H9 (cell line): ENCODE results near the gene STAT3. TPM values are rescaled to one million over a fixed set of nuclear protein-coding genes. Genes with fewer than 3 reads are reported as not detected.

ENCODE experiments used
- DNase-seq: peaks from one replicate; pipeline ENCODE4 v3.0.0-alpha.2; 2017
- H2AFZ ChIP-seq: one replicate; pipeline ENCODE4 v1.6.1; 2013; ENCODE audit warnings: mild to moderate bottlenecking, low read length, control low read depth, moderate library complexity
- H2AK5ac ChIP-seq: 2 replicates; pipeline ENCODE4 v1.6.1; 2013; ENCODE audit warnings: low read length, control low read depth, mixed read lengths; ENCODE audit not compliant: insufficient read length
- H2BK120ac ChIP-seq: one replicate; pipeline ENCODE4 v1.6.1; 2013; ENCODE audit warnings: low read depth, mild to moderate bottlenecking, low read length, control low read depth, inconsistent platforms; ENCODE audit not compliant: poor library complexity, severe bottlenecking
- H2BK12ac ChIP-seq: 2 replicates; pipeline ENCODE4 v1.6.1; 2013; ENCODE audit warnings: low read length, control low read depth, mixed read lengths, low read depth; ENCODE audit not compliant: insufficient read length
- H2BK15ac ChIP-seq: 2 replicates; pipeline ENCODE4 v1.6.1; 2013; ENCODE audit warnings: low read depth, low read length, control low read depth
- H2BK20ac ChIP-seq: one replicate; pipeline ENCODE4 v1.6.1; 2013; ENCODE audit warnings: low read depth, mild to moderate bottlenecking, low read length, control low read depth, inconsistent platforms; ENCODE audit not compliant: poor library complexity, severe bottlenecking
- H2BK5ac ChIP-seq: 2 replicates; pipeline ENCODE4 v1.6.1; 2013; ENCODE audit warnings: low read length, control low read depth, mixed read lengths; ENCODE audit not compliant: insufficient read length
- H3K14ac ChIP-seq: 2 replicates; pipeline ENCODE4 v1.6.1; 2013; ENCODE audit warnings: low read length, control low read depth; ENCODE audit not compliant: insufficient read depth
- H3K18ac ChIP-seq: 2 replicates; pipeline ENCODE4 v1.6.1; 2013; ENCODE audit warnings: low read depth, mild to moderate bottlenecking, mixed read lengths, low read length, control low read depth; ENCODE audit not compliant: insufficient read length
- H3K23ac ChIP-seq: 2 replicates; pipeline ENCODE4 v1.6.1; 2013; ENCODE audit warnings: low read length, control low read depth, mixed read lengths, low read depth; ENCODE audit not compliant: insufficient read length
- H3K23me2 ChIP-seq: 2 replicates; pipeline ENCODE4 v1.6.1; 2013; ENCODE audit warnings: low read depth, mild to moderate bottlenecking, mixed read lengths, low read length, control low read depth; ENCODE audit not compliant: insufficient read length, poor library complexity, severe bottlenecking
- H3K27ac ChIP-seq: 2 replicates; pipeline ENCODE4 v1.5.1; 2013; ENCODE audit warnings: low read length, control low read depth, mixed read lengths, low read depth; ENCODE audit not compliant: insufficient read length
- H3K27me3 ChIP-seq: 2 replicates; pipeline ENCODE4 v1.6.1; 2013; ENCODE audit warnings: low read length, control low read depth, inconsistent platforms; ENCODE audit not compliant: insufficient read depth
- H3K4ac ChIP-seq: 2 replicates; pipeline ENCODE4 v1.6.1; 2013; ENCODE audit warnings: low read depth, mild to moderate bottlenecking, control low read depth, inconsistent platforms, low read length, moderate library complexity
- H3K4me1 ChIP-seq: 2 replicates; pipeline ENCODE4 v1.6.1; 2013; ENCODE audit warnings: low read length, control low read depth, inconsistent platforms; ENCODE audit not compliant: insufficient read depth
- H3K4me2 ChIP-seq: 2 replicates; pipeline ENCODE4 v1.6.1; 2013; ENCODE audit warnings: low read length, control low read depth, mixed read lengths; ENCODE audit not compliant: insufficient read length, insufficient read depth
- H3K56ac ChIP-seq: 2 replicates; pipeline ENCODE4 v1.6.1; 2013; ENCODE audit warnings: low read depth, mild to moderate bottlenecking, mixed read lengths, low read length, control low read depth; ENCODE audit not compliant: insufficient read length
- H3K79me1 ChIP-seq: 2 replicates; pipeline ENCODE4 v1.6.1; 2013; ENCODE audit warnings: low read depth, mild to moderate bottlenecking, moderate library complexity, low read length, control low read depth, inconsistent platforms; ENCODE audit not compliant: insufficient read depth, poor library complexity, severe bottlenecking
- H3K79me2 ChIP-seq: 2 replicates; pipeline ENCODE4 v1.6.1; 2013; ENCODE audit warnings: low read length, control low read depth, inconsistent platforms; ENCODE audit not compliant: insufficient read depth
- H3K9ac ChIP-seq: 2 replicates; pipeline ENCODE4 v1.6.1; 2013; ENCODE audit warnings: low read length, control low read depth, mixed read lengths; ENCODE audit not compliant: insufficient read length; ENCODE audit errors: extremely low read depth
- H3K9me3 ChIP-seq: one replicate; pipeline ENCODE4 v1.6.1; 2013; ENCODE audit warnings: low read depth, low read length, inconsistent platforms; ENCODE audit not compliant: control insufficient read depth
- H3T11ph ChIP-seq: one replicate; pipeline ENCODE4 v1.6.1; 2013; ENCODE audit warnings: mild to moderate bottlenecking, low read length, control low read depth, inconsistent platforms
- H4K20me1 ChIP-seq: one replicate; pipeline ENCODE4 v1.6.1; 2013; ENCODE audit not compliant: control insufficient read depth, insufficient read length, insufficient read depth
- H4K5ac ChIP-seq: 2 replicates; pipeline ENCODE4 v1.6.1; 2013; ENCODE audit warnings: low read depth, mild to moderate bottlenecking, mixed read lengths, low read length, control low read depth; ENCODE audit not compliant: insufficient read length
- H4K8ac ChIP-seq: replicated peaks from 2 replicates; pipeline ENCODE4 v1.6.1; 2013; ENCODE audit warnings: low read length, control low read depth, mixed read lengths, low read depth; ENCODE audit not compliant: insufficient read length
- H4K91ac ChIP-seq: 2 replicates; pipeline ENCODE4 v1.6.1; 2013; ENCODE audit warnings: low read depth, mild to moderate bottlenecking, moderate library complexity, mixed read lengths, low read length, control low read depth; ENCODE audit not compliant: insufficient read length
- H3K27ac Mint-ChIP-seq, 3 experiments: 2 replicates in 2 of 3; 3 replicates in 1 of 3; pipeline ENCODE4 v1.8.0; 2020 to 2021; ENCODE audit warnings: mixed read lengths in 3 of 3, mild to moderate bottlenecking in 1 of 3, moderate library complexity in 1 of 3
- H3K27me3 Mint-ChIP-seq: 2 replicates; pipeline ENCODE4 v1.8.0; 2021; ENCODE audit warnings: low read depth, mild to moderate bottlenecking, moderate library complexity, mixed read lengths
- H3K36me3 Mint-ChIP-seq, 3 experiments: 2 replicates in 2 of 3; 3 replicates in 1 of 3; pipeline ENCODE4 v1.8.0; 2020 to 2021; ENCODE audit warnings: low read depth in 3 of 3, mixed read lengths in 3 of 3; ENCODE audit not compliant: insufficient read depth in 1 of 3
- H3K4me1 Mint-ChIP-seq, 2 experiments: 2 replicates each; pipeline ENCODE4 v1.8.0; 2020; ENCODE audit warnings: mixed read lengths in 2 of 2
- H3K4me3 Mint-ChIP-seq, 2 experiments: 2 replicates in 1 of 2; 3 replicates in 1 of 2; pipeline ENCODE4 v1.8.0; 2020 to 2021; ENCODE audit warnings: mild to moderate bottlenecking in 2 of 2, mixed read lengths in 2 of 2, moderate library complexity in 1 of 2
- H3K9me3 Mint-ChIP-seq, 2 experiments: 2 replicates in 1 of 2; 3 replicates in 1 of 2; pipeline ENCODE4 v1.8.0; 2020; ENCODE audit warnings: mild to moderate bottlenecking in 2 of 2, mixed read lengths in 2 of 2, moderate library complexity in 1 of 2
- CTCF ChIP-seq: fragments of 200-600 bp; sonication (generic); conservative IDR thresholded peaks from 3 replicates; pipeline ENCODE4 v1.8.0; 2021; ENCODE audit warnings: antibody characterized with exemption, mild to moderate bottlenecking
- WGBS: extraction: QIAGEN DNeasy Blood & Tissue Kit; methylation state at CpG from one replicate; pipeline ENCODE4 v1.1.7; 2013; ENCODE audit warnings: missing lambda C conversion rate, low lambda C conversion rate, mixed read lengths; ENCODE audit not compliant: insufficient read length; ENCODE audit errors: extremely low coverage; 5-methylcytosine and 5-hydroxymethylcytosine counted together
- total RNA-seq: library from RNA; stranded (reverse); gene quantifications from 2 replicates; pipeline ENCODE4 v1.2.1, GENCODE V29; 2021

STAT3 gene
- total RNA-seq, 1 experiment from 2014 or later, result 83.2 TPM

GRCh38 chr17:42306385-42306667, 81.9 kb downstream of the STAT3 start:
- H3K27ac ChIP-seq, result no peak overlapping the region
- no peak overlapping the region for H3K4me2 ChIP-seq
- no peak overlapping the region for H2AK5ac ChIP-seq
- H3K14ac ChIP-seq, result no peak overlapping the region
- H3K79me2 ChIP-seq, result no peaks in the 10 kb centered on the region
- H4K20me1 ChIP-seq, result no peaks in the 10 kb centered on the region
- H3T11ph ChIP-seq, result no peak overlapping the region
- H3K4me1 Mint-ChIP-seq, result peaks cover 17 to 20% of the 10 kb centered on the region in 2 experiments
- H3K23me2 ChIP-seq, result no peaks in the 10 kb centered on the region
- no peak overlapping the region for H3K4me3 Mint-ChIP-seq
- TF ChIP-seq CTCF, result no peak
- no peak overlapping the region for H2AFZ ChIP-seq
- H3K9me3 ChIP-seq, result no peaks in the 10 kb centered on the region
- H3K4ac ChIP-seq, result no peak overlapping the region
- peaks cover 0 to 10% (median 1%) of the 10 kb centered on the region in 3 experiments; a peak in 3 of 7 replicates for H3K36me3 Mint-ChIP-seq
- no peak overlapping the region for H3K56ac ChIP-seq
- H3K9me3 Mint-ChIP-seq, result no peaks in the 10 kb centered on the region
- no peak overlapping the region for H2BK120ac ChIP-seq
- H3K23ac ChIP-seq, result no peak overlapping the region
- peaks cover 2% of the 10 kb centered on the region; the same call in 1 of the 2 replicates for H3K4me1 ChIP-seq
- H4K8ac ChIP-seq, result no peak overlapping the region
- no peaks in the 10 kb centered on the region for H3K27me3 ChIP-seq
- H3K18ac ChIP-seq, result no peak overlapping the region
- no CpG with 5 or more reads among the region's 5 CpGs for WGBS
- H2BK15ac ChIP-seq, result no peak overlapping the region
- H3K27me3 Mint-ChIP-seq, result peaks cover 7% of the 10 kb centered on the region
- no peak for DNase-seq
- no peaks in the 10 kb centered on the region for H3K79me1 ChIP-seq
- no peak overlapping the region for H2BK5ac ChIP-seq
- peak overlapping the region in 1 of 3 experiments; percentile 16; a peak in 1 of 7 replicates for H3K27ac Mint-ChIP-seq
- H4K5ac ChIP-seq, result no peak overlapping the region
- H2BK20ac ChIP-seq, result no peak overlapping the region
- H4K91ac ChIP-seq, result no peak overlapping the region
- H2BK12ac ChIP-seq, result no peak overlapping the region
- no peak overlapping the region for H3K9ac ChIP-seq
